GM12878 (cell line): Measurements from ENCODE around the gene IQGAP3. TPM values are rescaled to one million over a fixed set of nuclear protein-coding genes. Genes with fewer than 3 reads are reported as not detected.

ENCODE experiments used
- ATAC-seq: fragments of 200-7000 bp; cut with Tn5 transposase; 3 replicates; pipeline ENCODE4 v1.9.1; 2020; ENCODE audit warnings: mild to moderate bottlenecking, moderate library complexity
- BruUV-seq: library from RNA; stranded (reverse); fragments of 400-500 nt; replicated peaks from 2 replicates; lab custom pipeline; 2021; lab: Mats Ljungman, UMichigan
- CTCF ChIA-PET: fragments of 300-600 bp; sonication (Branson Sonifier 250); formaldehyde crosslinking; extraction: SDS; loops from one replicate; lab custom pipeline; 2021; ENCODE audit warnings: inconsistent platforms; lab: Yijun Ruan, JAX
- POLR2A ChIA-PET: fragments of 350-600 bp; formaldehyde crosslinking; extraction: SDS; loops from one replicate; lab custom pipeline; 2021; ENCODE audit warnings: inconsistent platforms; lab: Charles Lee
- RAD21 ChIA-PET: fragments of 300-600 bp; sonication (Branson Sonifier 250); formaldehyde crosslinking; loops from one replicate; lab custom pipeline; 2023; ENCODE audit warnings: antibody characterized with exemption; ENCODE audit not compliant: unreplicated experiment; lab: Charles Lee
- SMC1A ChIA-PET: fragments of 300-600 bp; sonication (Branson Sonifier 250); formaldehyde crosslinking; loops from one replicate; lab custom pipeline; 2023; ENCODE audit not compliant: unreplicated experiment, uncharacterized antibody; lab: Charles Lee
- DNase-seq: peaks from one replicate; pipeline ENCODE4 v3.0.0-alpha.2; 2011; ENCODE audit warnings: low read depth, low spot score
- FAIRE-seq: peaks from 3 replicates; lab custom pipeline; 2011; peaks lifted over from hg19 to GRCh38; lab: Jason Lieb, UNC
- H2AFZ ChIP-seq: 2 replicates; pipeline ENCODE4 v1.6.0; 2011; ENCODE audit warnings: low read depth, low read length, control low read depth; ENCODE audit not compliant: control insufficient read depth
- H3K27ac ChIP-seq: 2 replicates; pipeline ENCODE4 v1.5.1; 2011; ENCODE audit warnings: control low read depth; ENCODE audit not compliant: control insufficient read depth, insufficient read depth
- H3K27me3 ChIP-seq, 2 experiments: replicated peaks in 1 of 2; 2 replicates each; pipeline versions ENCODE4 v1.6.0 to v1.6.1; 2011; ENCODE audit warnings: low read length in 1 of 2; ENCODE audit not compliant: control insufficient read depth in 2 of 2, insufficient read depth in 2 of 2
- H3K36me3 ChIP-seq, 2 experiments: 2 replicates each; pipeline ENCODE4 v1.5.1; 2011; ENCODE audit warnings: low read length in 1 of 2; ENCODE audit not compliant: control insufficient read depth in 2 of 2, insufficient read depth in 2 of 2
- H3K4me1 ChIP-seq: 2 replicates; pipeline ENCODE4 v1.6.1; 2011; ENCODE audit warnings: mild to moderate bottlenecking, low read length, moderate library complexity, mixed read lengths; ENCODE audit not compliant: control insufficient read depth, insufficient read depth
- H3K4me2 ChIP-seq: 2 replicates; pipeline ENCODE4 v1.6.0; 2011; ENCODE audit warnings: control low read depth; ENCODE audit not compliant: control insufficient read depth, insufficient read depth
- H3K4me3 ChIP-seq: fragments of 200-600 bp; sonication (generic); 2 replicates; pipeline ENCODE4 v1.5.1; 2016
- H3K79me2 ChIP-seq: 2 replicates; pipeline ENCODE4 v1.6.0; 2011; ENCODE audit warnings: low read length; ENCODE audit not compliant: control insufficient read depth, insufficient read depth
- H3K9ac ChIP-seq: 2 replicates; pipeline ENCODE4 v1.8.0; 2011; ENCODE audit warnings: low read length, control low read depth, mixed read lengths; ENCODE audit not compliant: control insufficient read depth, insufficient read depth
- H3K9me3 ChIP-seq: replicated peaks from 3 replicates; pipeline ENCODE4 v1.5.1; 2011; ENCODE audit warnings: mild to moderate bottlenecking, low read length; ENCODE audit not compliant: control insufficient read depth, insufficient read depth
- H4K20me1 ChIP-seq: 2 replicates; pipeline ENCODE4 v1.6.0; 2011; ENCODE audit not compliant: control insufficient read depth, insufficient read depth
- ATF3 ChIP-seq: IDR thresholded peaks from 2 replicates; pipeline ENCODE4 v1.6.1; 2011; ENCODE audit warnings: low read depth, mild to moderate bottlenecking, low read length, moderate library complexity, borderline replicate concordance; ENCODE audit errors: extremely low read depth
- BACH1 ChIP-seq: fragments of 450-650 bp; IDR thresholded peaks from 2 replicates; pipeline ENCODE4 v1.6.1; 2017; ENCODE audit warnings: mild to moderate bottlenecking, borderline replicate concordance
- BCL11A ChIP-seq: IDR thresholded peaks from 2 replicates; pipeline ENCODE4 v1.6.1; 2011; ENCODE audit warnings: low read depth, low read length
- E2F8 ChIP-seq: fragments of 450-650 bp; IDR thresholded peaks from 2 replicates; pipeline ENCODE4 v1.6.1; 2018; ENCODE audit warnings: mild to moderate bottlenecking, low read depth, moderate library complexity; ENCODE audit not compliant: partially characterized antibody
- EGR1 ChIP-seq, 2 experiments: IDR thresholded peaks; 1 replicate in 1 of 2; 2 replicates in 1 of 2; pipeline ENCODE4 v1.6.1; 2011 to 2012; ENCODE audit warnings: low read depth in 2 of 2, low read length in 2 of 2, borderline replicate concordance in 1 of 2, mild to moderate bottlenecking in 1 of 2, moderate library complexity in 1 of 2
- EP300 ChIP-seq, 2 experiments: fragments of 150-350 bp in 1 of 2; IDR thresholded peaks; 2 replicates each; pipeline ENCODE4 v1.6.1; 2011 to 2012; ENCODE audit warnings: low read depth in 2 of 2, low read length in 2 of 2, borderline replicate concordance in 1 of 2, improper control_type of control experiment in 1 of 2, inconsistent platforms in 1 of 2; ENCODE audit not compliant: control insufficient read depth in 1 of 2
- HCFC1 ChIP-seq: fragments of 150-350 bp; IDR thresholded peaks from 2 replicates; pipeline ENCODE4 v1.6.1; 2014; ENCODE audit warnings: low read length
- HDAC2 ChIP-seq: fragments of 200-600 bp; sonication (generic); IDR thresholded peaks from 2 replicates; pipeline ENCODE4 v1.6.1; 2017
- MYB ChIP-seq: fragments of 150-350 bp; IDR thresholded peaks from 2 replicates; pipeline ENCODE4 v1.6.1; 2014; ENCODE audit warnings: mild to moderate bottlenecking, low read depth, low read length, borderline replicate concordance
- NFYB ChIP-seq: IDR thresholded peaks from 2 replicates; pipeline ENCODE4 v1.6.1; 2011; ENCODE audit warnings: low read depth, mild to moderate bottlenecking, low read length, improper control_type of control experiment, moderate library complexity; ENCODE audit not compliant: insufficient read depth
- PAX8 ChIP-seq: fragments of 450-650 bp; IDR thresholded peaks from 2 replicates; pipeline ENCODE4 v1.6.1; 2017; ENCODE audit warnings: mild to moderate bottlenecking, moderate library complexity
- PML ChIP-seq: IDR thresholded peaks from 2 replicates; pipeline ENCODE4 v1.6.1; 2012; ENCODE audit warnings: low read length, inconsistent platforms
- POLR2AphosphoS5 ChIP-seq: IDR thresholded peaks from 2 replicates; pipeline ENCODE4 v1.6.1; 2011; ENCODE audit warnings: mild to moderate bottlenecking, low read length, inconsistent platforms
- RB1 ChIP-seq: fragments of 450-650 bp; formaldehyde crosslinking; IDR thresholded peaks from 2 replicates; pipeline ENCODE4 v1.6.1; 2017; ENCODE audit warnings: mild to moderate bottlenecking, borderline replicate concordance
- SMAD5 ChIP-seq: IDR thresholded peaks from 2 replicates; pipeline ENCODE4 v1.6.1; 2016; ENCODE audit warnings: antibody characterized with exemption, low read depth
- SMARCA5 ChIP-seq: fragments of 450-650 bp; IDR thresholded peaks from 2 replicates; pipeline ENCODE4 v1.6.1; 2017; ENCODE audit warnings: mild to moderate bottlenecking
- SRF ChIP-seq, 2 experiments: IDR thresholded peaks; 2 replicates each; pipeline ENCODE4 v1.6.1; 2011; ENCODE audit warnings: low read depth in 2 of 2, low read length in 2 of 2, mild to moderate bottlenecking in 1 of 2, moderate library complexity in 1 of 2
- STAT1 ChIP-seq: fragments of 450-650 bp; conservative IDR thresholded peaks from 2 replicates; pipeline ENCODE4 v1.6.1; 2014; ENCODE audit warnings: antibody characterized with exemption, mild to moderate bottlenecking
- WGBS: methylation state at CpG from one replicate; pipeline ENCODE4 v1.1.6; 2016; ENCODE audit warnings: low lambda C conversion rate; ENCODE audit not compliant: insufficient replicate concordance, insufficient coverage; ENCODE audit errors: missing lambda C conversion rate; 5-methylcytosine and 5-hydroxymethylcytosine counted together
- in situ Hi-C: fragments of 300-500 bp; cut with MboI; formaldehyde crosslinking; loops from 9 replicates; pipeline ENCODE4 v1.14.3; 2018; ENCODE audit warnings: mixed read lengths
- intact Hi-C: fragments of 100-400 bp; cut with micrococcal nuclease; formaldehyde crosslinking; loops from one replicate; pipeline ENCODE4 v1.14.2; 2022; ENCODE audit not compliant: unreplicated experiment
- polyA plus RNA-seq, 11 experiments: library from polyadenylated mRNA; depleted of rRNA in 4 of 11; unstranded in 6 of 11; stranded (reverse) in 5 of 11; fragments of >200 nt; fragmentation: Nextera tagmentation in 4 of 11; fragmentation: Illumina TruSeq in 1 of 11; extraction: Ambion mirVana in 4 of 11; extraction: Trizol in 1 of 11; gene quantifications; 1 replicate in 1 of 11; 2 replicates in 10 of 11; pipeline versions ENCODE4 v1.2.1 to v1.2.3, GENCODE V29; 2011 to 2016; ENCODE audit warnings: inconsistent platforms in 2 of 11, missing spikeins in 2 of 11, low read depth in 1 of 11
- total RNA-seq, 4 experiments: library from RNA; depleted of rRNA in 3 of 4; stranded (reverse); fragments of >200 nt in 3 of 4; fragmentation: Illumina TruSeq in 1 of 4; extraction: Trizol in 1 of 4; gene quantifications; 2 replicates each; pipeline versions ENCODE4 v1.2.1 to v1.2.3, GENCODE V29; 2013 to 2021

Gene IQGAP3
- total and polyA plus RNA-seq, 10 of the 15 experiments (the other 5 are each of a cell fraction or from before 2014, with no cell fraction given), result 1.1 to 10.7 (median 7.9) TPM

DNA sequence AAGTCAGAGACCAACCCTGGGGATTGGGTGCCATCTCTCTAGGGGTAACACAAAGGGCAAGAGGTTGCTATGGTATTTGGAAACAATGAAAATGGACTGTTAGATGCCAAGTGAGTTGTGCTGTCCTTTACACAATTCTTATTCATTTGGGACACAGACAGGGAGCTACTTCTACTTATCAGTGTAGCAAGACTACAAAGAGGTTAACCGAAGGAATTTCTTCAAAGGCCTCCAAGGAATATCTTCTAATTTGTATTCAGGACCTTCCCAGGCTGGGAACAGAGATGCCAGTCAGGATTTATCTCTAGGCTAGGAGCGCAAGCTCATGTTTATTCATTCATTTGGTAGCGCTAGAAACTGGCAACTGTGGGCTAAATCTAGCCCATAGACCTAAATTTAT, 21.8 kb upstream of the IQGAP3 start:
- intact Hi-C loops, result no loop called here
- no peaks in the 10 kb centered on the region for H3K27me3 ChIP-seq
- peaks cover 5% of the 10 kb centered on the region for H3K4me1 ChIP-seq
- BruUV-seq, result no TSS peak
- no peak for ATAC-seq
- no peak for TF ChIP-seq PAX8
- TF ChIP-seq ATF3, result no peak
- TF ChIP-seq HCFC1, result no peak
- TF ChIP-seq SMARCA5, result no peak
- TF ChIP-seq PML, result no peak
- TF ChIP-seq EP300 (IDR thresholded peaks at IDR 0.05; ENCODE audit: borderline replicate concordance in 1 of 2, control insufficient read depth in 1 of 2, low read depth in 2 of 2, low read length in 2 of 2), result no peak
- TF ChIP-seq EGR1 (IDR thresholded peaks at IDR 0.05; ENCODE audit: borderline replicate concordance in 1 of 2, low read depth in 2 of 2, low read length in 2 of 2), result no peak
- no peak for TF ChIP-seq BACH1
- no peak for TF ChIP-seq HDAC2
- TF ChIP-seq POLR2AphosphoS5, result no peak
- TF ChIP-seq NFYB, result no peak
- no peak for TF ChIP-seq MYB
- no peak for TF ChIP-seq SRF (IDR thresholded peaks at IDR 0.05; ENCODE audit: low read depth in 2 of 2, low read length in 2 of 2)
- no peak for TF ChIP-seq BCL11A
- TF ChIP-seq STAT1, result no peak
- TF ChIP-seq SMAD5, result no peak
- TF ChIP-seq E2F8, result no peak
- no peak for TF ChIP-seq RB1
- TF ChIP-seq, all 136 proteins: peak for 0
- WGBS, result 99% methylated on average over 3 of the region's 3 CpGs
- H3K9me3 ChIP-seq, result no peaks in the 10 kb centered on the region
- H4K20me1 ChIP-seq, result no peaks in the 10 kb centered on the region
- H3K36me3 ChIP-seq, result peaks cover 27 to 31% of the 10 kb centered on the region in 2 experiments; a peak in 3 of 4 replicates
- H3K79me2 ChIP-seq, result peaks cover 13% of the 10 kb centered on the region
- no peak overlapping the region for H3K27ac ChIP-seq
- no peak overlapping the region for H3K4me2 ChIP-seq
- ChIA-PET RAD21 (interaction anchor here (0.7 to 1.0 kb wide), 4 partner anchors 11 to 114 kb away, joined by 3 to 6 read pairs (median 4); no protein-coding TSS in a partner anchor), CTCF (interaction anchor here (0.7 to 4.6 kb wide), 5 partner anchors 11 to 179 kb away, joined by 3 to 34 read pairs (median 4); no protein-coding TSS in a partner anchor), POLR2A (interaction anchor here (0.6 to 1.1 kb wide), 5 partner anchors 16 to 103 kb away, joined by 3 to 5 read pairs (median 3); partner anchors contain the start of gene MEF2D), SMC1A (interaction anchor here (1.6 to 5.9 kb wide), 4 partner anchors 9 to 140 kb away, joined by 5 to 47 read pairs (median 14); partner anchors contain the start of gene GPATCH4)
- H3K9ac ChIP-seq, result no peak overlapping the region
- no peak overlapping the region for H2AFZ ChIP-seq
- no peak for FAIRE-seq
- H3K4me3 ChIP-seq, result no peak overlapping the region
- in situ Hi-C loops, result no loop called here
- DNase-seq, result no peak
